ENCODE measurements around the gene MAFB. TPM values are rescaled to one million over a fixed set of nuclear protein-coding genes. Genes with fewer than 3 reads are reported as not detected.

The MAFB gene
- total RNA-seq, 4 donors from 2014 or later = 25.7 to 89.4 (median 69.2) TPM

GRCh38 chr20:40681165-40681564 is 7.9 kb downstream of the MAFB start:
- DNase-seq (ENCODE audit: low spot score in 2 of 2) = no peak
- H3K27me3 ChIP-seq = no peaks in the 10 kb centered on the region
- H3K27ac ChIP-seq = no peak overlapping the region
- H3K9me3 ChIP-seq = no peaks in the 10 kb centered on the region
- WGBS = 88% methylated on average over 1 of the region's 1 CpG
- H3K4me1 ChIP-seq = peaks cover 52% of the 10 kb centered on the region
- no peak overlapping the region for H3K4me3 ChIP-seq
- TF ChIP-seq, protein P1, sequence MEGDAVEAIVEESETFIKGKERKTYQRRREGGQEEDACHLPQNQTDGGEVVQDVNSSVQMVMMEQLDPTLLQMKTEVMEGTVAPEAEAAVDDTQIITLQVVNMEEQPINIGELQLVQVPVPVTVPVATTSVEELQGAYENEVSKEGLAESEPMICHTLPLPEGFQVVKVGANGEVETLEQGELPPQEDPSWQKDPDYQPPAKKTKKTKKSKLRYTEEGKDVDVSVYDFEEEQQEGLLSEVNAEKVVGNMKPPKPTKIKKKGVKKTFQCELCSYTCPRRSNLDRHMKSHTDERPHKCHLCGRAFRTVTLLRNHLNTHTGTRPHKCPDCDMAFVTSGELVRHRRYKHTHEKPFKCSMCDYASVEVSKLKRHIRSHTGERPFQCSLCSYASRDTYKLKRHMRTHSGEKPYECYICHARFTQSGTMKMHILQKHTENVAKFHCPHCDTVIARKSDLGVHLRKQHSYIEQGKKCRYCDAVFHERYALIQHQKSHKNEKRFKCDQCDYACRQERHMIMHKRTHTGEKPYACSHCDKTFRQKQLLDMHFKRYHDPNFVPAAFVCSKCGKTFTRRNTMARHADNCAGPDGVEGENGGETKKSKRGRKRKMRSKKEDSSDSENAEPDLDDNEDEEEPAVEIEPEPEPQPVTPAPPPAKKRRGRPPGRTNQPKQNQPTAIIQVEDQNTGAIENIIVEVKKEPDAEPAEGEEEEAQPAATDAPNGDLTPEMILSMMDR (IDR thresholded peaks at IDR 0.05) = no peak
- TF ChIP-seq POLR2A (IDR thresholded peaks at IDR 0.05) = no peak
- no peak for TF ChIP-seq POLR2AphosphoS5 (IDR thresholded peaks at IDR 0.05)
- TF ChIP-seq EP300 (IDR thresholded peaks at IDR 0.05) = no peak
- H3K36me3 ChIP-seq = no peaks in the 10 kb centered on the region

- 94% methylated on average over 2 of the region's 2 CpGs for WGBS
- DNase-seq (ENCODE audit: low spot score in 2 of 2) = no peak
- no peaks in the 10 kb centered on the region for H3K27me3 ChIP-seq
- H3K4me1 ChIP-seq = peaks cover 50% of the 10 kb centered on the region
- no peak overlapping the region for H3K27ac ChIP-seq
- H3K9me3 ChIP-seq = no peaks in the 10 kb centered on the region
- TF ChIP-seq POLR2A (IDR thresholded peaks at IDR 0.05) = no peak
- TF ChIP-seq EP300 (IDR thresholded peaks at IDR 0.05) = no peak
- TF ChIP-seq POLR2AphosphoS5 (IDR thresholded peaks at IDR 0.05) = no peak
- TF ChIP-seq, protein P1 (IDR thresholded peaks at IDR 0.05) = no peak
- H3K4me3 ChIP-seq = no peak overlapping the region
- no peaks in the 10 kb centered on the region for H3K36me3 ChIP-seq
Measured at GRCh38 chr20:40680161-40680959, 8.7 kb downstream of the MAFB start.

- Histone ChIP-seq H3K4me1 (peaks cover 40% of the 10 kb centered on the region), H3K36me3 (no peaks in the 10 kb centered on the region), H3K27ac (no peak overlapping the region), H3K9me3 (no peaks in the 10 kb centered on the region), H3K27me3 (no peaks in the 10 kb centered on the region), H3K4me3 (no peak overlapping the region)
- TF ChIP-seq POLR2A (IDR thresholded peaks at IDR 0.05) (no peak), EP300 (IDR thresholded peaks at IDR 0.05) (no peak), POLR2AphosphoS5 (IDR thresholded peaks at IDR 0.05) (no peak)
- TF ChIP-seq, protein P1 (IDR thresholded peaks at IDR 0.05) = no peak
- no peak for DNase-seq (ENCODE audit: low spot score in 2 of 2)
- WGBS = 86% methylated on average over 9 of the region's 9 CpGs
Measured at GRCh38 chr20:40679184-40679583, 9.9 kb downstream of the MAFB start.

DNA sequence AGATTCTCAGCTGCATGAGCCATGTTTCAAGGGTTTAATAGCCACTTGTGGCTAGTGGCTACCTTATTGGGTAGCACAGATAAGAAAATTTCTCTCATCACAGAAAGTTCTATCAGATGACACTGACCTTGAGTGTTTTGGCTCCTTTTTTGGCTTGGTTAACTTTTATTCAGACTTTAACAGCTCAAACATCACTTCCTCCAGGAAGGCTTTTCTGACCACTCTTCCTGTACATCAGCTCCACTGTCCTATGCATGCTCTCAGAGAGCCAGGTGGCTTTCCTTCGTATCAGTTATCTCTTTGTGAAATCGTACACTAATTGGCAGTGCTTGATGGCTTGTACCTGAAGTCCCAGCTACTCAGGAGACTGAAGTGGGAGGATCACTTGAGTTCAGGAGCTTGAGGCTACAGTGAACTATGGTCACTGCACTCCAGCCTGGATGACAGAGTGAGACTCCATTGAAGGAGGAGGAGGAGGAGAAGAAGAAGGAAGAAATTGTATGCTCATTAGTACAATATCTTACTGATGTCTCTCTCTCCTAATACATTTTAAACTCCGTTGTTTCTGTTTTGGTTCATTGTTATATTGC is 10.7 kb downstream of the MAFB start:
- Histone ChIP-seq H3K4me1 (peaks cover 40% of the 10 kb centered on the region), H3K36me3 (no peaks in the 10 kb centered on the region), H3K9me3 (no peaks in the 10 kb centered on the region), H3K4me3 (no peak overlapping the region), H3K27ac (no peak overlapping the region), H3K27me3 (no peaks in the 10 kb centered on the region)
- 65% methylated on average over 3 of the region's 3 CpGs for WGBS
- no peak for DNase-seq (ENCODE audit: low spot score in 2 of 2)
- TF ChIP-seq POLR2A (IDR thresholded peaks at IDR 0.05) (no peak), POLR2AphosphoS5 (IDR thresholded peaks at IDR 0.05) (no peak), EP300 (IDR thresholded peaks at IDR 0.05) (no peak)
- TF ChIP-seq, protein P1 (IDR thresholded peaks at IDR 0.05) = no peak

DNA sequence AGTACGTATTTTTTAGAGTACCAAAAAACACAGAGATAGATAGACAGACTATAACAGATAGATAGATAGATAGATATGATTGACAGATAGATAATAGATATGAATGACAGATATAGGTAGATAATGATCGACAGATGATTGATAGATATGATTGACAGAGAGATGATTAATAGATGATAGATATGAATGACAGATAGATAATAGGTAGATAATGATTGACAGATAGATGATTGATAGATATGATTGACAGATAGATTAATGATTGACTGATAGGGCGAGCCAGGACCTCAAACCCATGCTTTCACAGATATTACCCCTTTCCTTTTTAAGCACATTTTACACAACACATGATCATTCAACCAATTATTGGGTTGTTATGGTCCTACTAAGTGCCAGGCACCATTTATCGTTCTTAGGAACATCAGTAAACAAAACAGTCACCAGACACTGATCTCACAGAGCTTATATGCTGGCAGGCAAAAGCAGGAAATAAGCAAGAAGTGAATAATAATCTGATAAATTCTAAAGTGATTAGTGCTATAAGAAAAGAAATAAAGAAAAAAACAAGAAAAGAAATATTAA is 11.6 kb downstream of the MAFB start:
- H3K4me3 ChIP-seq = no peak overlapping the region
- H3K9me3 ChIP-seq = no peaks in the 10 kb centered on the region
- DNase-seq (ENCODE audit: low spot score in 2 of 2) = no peak

More for the DNA sequence above, 11.6 kb downstream of the MAFB start:
- H3K27ac ChIP-seq = no peak overlapping the region
- WGBS = 84% methylated on average over 4 of the region's 4 CpGs
- H3K36me3 ChIP-seq = no peaks in the 10 kb centered on the region
- no peaks in the 10 kb centered on the region for H3K27me3 ChIP-seq
- H3K4me1 ChIP-seq = peaks cover 36% of the 10 kb centered on the region
- TF ChIP-seq EP300 (IDR thresholded peaks at IDR 0.05) (no peak), POLR2A (IDR thresholded peaks at IDR 0.05) (no peak), POLR2AphosphoS5 (IDR thresholded peaks at IDR 0.05) (no peak)
- TF ChIP-seq, protein P1 (IDR thresholded peaks at IDR 0.05) = no peak
